Neural progenitor cell (in vitro differentiated cells): ENCODE measurements around the gene NUP85. TPM values are rescaled to one million over a fixed set of nuclear protein-coding genes. Genes with fewer than 3 reads are reported as not detected.

Experiments
- DNase-seq: peaks from one replicate; pipeline ENCODE4 v3.0.0-alpha.2; 2016; ENCODE audit warnings: low spot score
- H2AFZ ChIP-seq: fragments of 200-600 bp; sonication (generic); replicated peaks from 2 replicates; pipeline ENCODE4 v1.6.1; 2016; ENCODE audit warnings: antibody characterized with exemption
- H3F3A ChIP-seq: fragments of 200-600 bp; sonication (generic); 2 replicates; pipeline ENCODE4 v1.6.1; 2016; ENCODE audit warnings: antibody characterized with exemption, low read depth
- H3K27ac ChIP-seq: fragments of 200-600 bp; sonication (generic); 2 replicates; pipeline ENCODE4 v1.5.1; 2016; ENCODE audit warnings: mild to moderate bottlenecking
- H3K27me3 ChIP-seq: fragments of 200-600 bp; sonication (generic); 2 replicates; pipeline ENCODE4 v1.6.1; 2016; ENCODE audit warnings: mild to moderate bottlenecking, moderate library complexity
- H3K36me3 ChIP-seq: fragments of 200-600 bp; sonication (generic); 2 replicates; pipeline ENCODE4 v1.5.1; 2016
- H3K4me1 ChIP-seq: fragments of 200-600 bp; sonication (generic); 2 replicates; pipeline ENCODE4 v1.6.1; 2016; ENCODE audit warnings: mixed run types
- H3K4me2 ChIP-seq: fragments of 200-600 bp; sonication (generic); 2 replicates; pipeline ENCODE4 v1.6.1; 2016
- H3K4me3 ChIP-seq: fragments of 200-600 bp; sonication (generic); 2 replicates; pipeline ENCODE4 v1.5.1; 2016
- H3K79me2 ChIP-seq: fragments of 200-600 bp; sonication (generic); 2 replicates; pipeline ENCODE4 v1.6.1; 2016; ENCODE audit warnings: low read depth
- H3K9ac ChIP-seq: fragments of 200-600 bp; sonication (generic); 2 replicates; pipeline ENCODE4 v1.6.1; 2016
- H3K9me3 ChIP-seq: fragments of 200-600 bp; sonication (generic); 2 replicates; pipeline ENCODE4 v1.5.1; 2016; ENCODE audit warnings: low read depth
- H4K20me1 ChIP-seq: fragments of 200-600 bp; sonication (generic); 2 replicates; pipeline ENCODE4 v1.6.1; 2016; ENCODE audit warnings: low read depth
- H3K27ac Mint-ChIP-seq: 3 replicates; pipeline ENCODE4 v1.8.0; 2021; ENCODE audit warnings: mixed read lengths
- H3K27me3 Mint-ChIP-seq: 2 replicates; pipeline ENCODE4 v1.8.0; 2022; ENCODE audit warnings: low read depth, mild to moderate bottlenecking, inconsistent platforms, moderate library complexity, mixed read lengths; ENCODE audit not compliant: insufficient read depth
- H3K36me3 Mint-ChIP-seq: 3 replicates; pipeline ENCODE4 v1.8.0; 2021; ENCODE audit warnings: mixed read lengths
- H3K4me1 Mint-ChIP-seq: 3 replicates; pipeline ENCODE4 v1.8.0; 2021; ENCODE audit warnings: mixed read lengths
- H3K4me3 Mint-ChIP-seq: 3 replicates; pipeline ENCODE4 v1.8.0; 2021; ENCODE audit warnings: mild to moderate bottlenecking, moderate library complexity, mixed read lengths
- H3K9me3 Mint-ChIP-seq: 3 replicates; pipeline ENCODE4 v1.8.0; 2020; ENCODE audit warnings: mixed read lengths
- CTCF ChIP-seq: fragments of 200-600 bp; sonication (generic); IDR thresholded peaks from 2 replicates; pipeline ENCODE4 v1.5.1; 2017; ENCODE audit warnings: antibody characterized with exemption, mild to moderate bottlenecking
- EZH2 ChIP-seq: fragments of 200-600 bp; sonication (generic); IDR thresholded peaks from 2 replicates; pipeline ENCODE4 v1.6.1; 2017; ENCODE audit warnings: antibody characterized with exemption, mild to moderate bottlenecking, moderate library complexity
- EZH2phosphoT487 ChIP-seq: fragments of 200-600 bp; sonication (generic); IDR thresholded peaks from 2 replicates; pipeline ENCODE4 v1.6.1; 2017; ENCODE audit warnings: antibody characterized with exemption
- total RNA-seq: library from RNA; depleted of rRNA; stranded (reverse); fragments of >200 nt; gene quantifications from 2 replicates; pipeline ENCODE4 v1.2.3, GENCODE V29; 2015; ENCODE audit warnings: low replicate concordance

The NUP85 gene
- total RNA-seq, 1 donor from 2014 or later, result 88.6 TPM

GRCh38 chr17:75173526-75173925 is 32.0 kb upstream of the NUP85 start:
- TF ChIP-seq EZH2 (no peak), CTCF (no peak)
- Mint-ChIP-seq H3K4me3 (no peak overlapping the region), H3K27me3 (no peaks in the 10 kb centered on the region), H3K36me3 (peaks cover 21% of the 10 kb centered on the region), H3K9me3 (no peaks in the 10 kb centered on the region), H3K4me1 (no peaks in the 10 kb centered on the region), H3K27ac (no peak overlapping the region)
- H4K20me1 ChIP-seq, result peaks cover 99% of the 10 kb centered on the region
- H3K4me3 ChIP-seq, result no peak overlapping the region
- no peak for DNase-seq
- peaks cover 74% of the 10 kb centered on the region for H3F3A ChIP-seq
- no peaks in the 10 kb centered on the region for H3K27me3 ChIP-seq
- no peak overlapping the region for H2AFZ ChIP-seq
- H3K36me3 ChIP-seq, result peaks cover 15% of the 10 kb centered on the region
- no peak overlapping the region for H3K27ac ChIP-seq
- peaks cover 99% of the 10 kb centered on the region for H3K79me2 ChIP-seq
- H3K9ac ChIP-seq, result no peak overlapping the region
- H3K9me3 ChIP-seq, result no peaks in the 10 kb centered on the region
- no peaks in the 10 kb centered on the region for H3K4me1 ChIP-seq
- H3K4me2 ChIP-seq, result no peak overlapping the region

- no peak overlapping the region for H3K4me3 Mint-ChIP-seq
- Histone ChIP-seq H3K9me3 (no peaks in the 10 kb centered on the region), H3K4me3 (no peak overlapping the region), H3K4me1 (no peaks in the 10 kb centered on the region), H3K9ac (no peak overlapping the region), H3K27ac (peak overlapping the region; percentile 58), H3K4me2 (no peak overlapping the region), H3F3A (peaks cover 69% of the 10 kb centered on the region), H3K36me3 (peaks cover 24% of the 10 kb centered on the region), H3K79me2 (peaks cover 100% of the 10 kb centered on the region), H2AFZ (no peak overlapping the region), H3K27me3 (no peaks in the 10 kb centered on the region), H4K20me1 (peaks cover 99% of the 10 kb centered on the region)
- TF ChIP-seq EZH2phosphoT487 (no peak), CTCF (no peak), EZH2 (no peak)
- H3K36me3 Mint-ChIP-seq, result peaks cover 25% of the 10 kb centered on the region
- no peak for DNase-seq
- H3K27ac Mint-ChIP-seq, result no peak overlapping the region
- H3K9me3 Mint-ChIP-seq, result no peaks in the 10 kb centered on the region
- H3K27me3 Mint-ChIP-seq, result no peaks in the 10 kb centered on the region
- peaks cover 3% of the 10 kb centered on the region for H3K4me1 Mint-ChIP-seq
These were observed 30.5 kb upstream of the NUP85 start for GRCh38 chr17:75174996-75175395.

DNA sequence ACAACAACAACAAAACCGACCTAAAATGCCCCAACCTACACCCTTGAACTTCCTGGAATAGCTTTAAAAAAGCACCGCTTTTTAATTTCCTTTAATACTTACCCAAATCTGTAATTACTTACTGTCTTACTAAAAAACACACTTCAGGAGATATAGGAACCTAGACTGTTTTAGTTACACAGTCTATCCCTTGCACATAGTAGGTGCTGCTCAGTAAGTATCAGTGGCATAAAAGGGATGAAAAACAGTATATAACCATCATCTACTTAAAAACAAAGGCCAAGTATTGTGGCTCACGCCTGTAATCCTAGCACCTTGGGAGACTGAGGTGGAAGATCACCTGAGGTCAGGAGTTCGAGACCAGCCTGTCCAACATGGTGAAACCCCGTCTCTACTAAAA is 28.9 kb upstream of the NUP85 start:
- no peaks in the 10 kb centered on the region for H3K27me3 ChIP-seq
- peaks cover 26% of the 10 kb centered on the region for H3K36me3 ChIP-seq
- H3K27me3 Mint-ChIP-seq, result no peaks in the 10 kb centered on the region
- H3K4me1 ChIP-seq, result peaks cover 10% of the 10 kb centered on the region
- no peak overlapping the region for H2AFZ ChIP-seq
- no peak overlapping the region for H3K4me3 Mint-ChIP-seq
- H3K36me3 Mint-ChIP-seq, result peaks cover 25% of the 10 kb centered on the region
- H4K20me1 ChIP-seq, result peaks cover 99% of the 10 kb centered on the region
- peaks cover 100% of the 10 kb centered on the region for H3K79me2 ChIP-seq
- no peaks in the 10 kb centered on the region for H3K9me3 ChIP-seq
- peaks cover 12% of the 10 kb centered on the region for H3K4me1 Mint-ChIP-seq
- peaks cover 67% of the 10 kb centered on the region for H3F3A ChIP-seq
- H3K9ac ChIP-seq, result no peak overlapping the region
- no peak overlapping the region for H3K4me3 ChIP-seq
- no peak overlapping the region for H3K4me2 ChIP-seq
- no peaks in the 10 kb centered on the region for H3K9me3 Mint-ChIP-seq
- no peak for DNase-seq
- TF ChIP-seq CTCF, result no peak
- TF ChIP-seq EZH2, result no peak
- TF ChIP-seq EZH2phosphoT487, result no peak
- no peak overlapping the region for H3K27ac Mint-ChIP-seq
- H3K27ac ChIP-seq, result peak overlapping the region; percentile 54

GRCh38 chr17:75178453-75178852 is 27.0 kb upstream of the NUP85 start:
- H3K9me3 Mint-ChIP-seq, result no peaks in the 10 kb centered on the region
- Histone ChIP-seq H3F3A (peaks cover 67% of the 10 kb centered on the region), H3K27me3 (no peaks in the 10 kb centered on the region), H3K79me2 (peaks cover 94% of the 10 kb centered on the region), H3K4me3 (no peak overlapping the region), H3K36me3 (peaks cover 26% of the 10 kb centered on the region), H3K9me3 (no peaks in the 10 kb centered on the region), H4K20me1 (peaks cover 88% of the 10 kb centered on the region), H3K27ac (no peak overlapping the region), H2AFZ (no peak overlapping the region), H3K4me1 (peaks cover 10% of the 10 kb centered on the region), H3K4me2 (no peak overlapping the region), H3K9ac (no peak overlapping the region)
- H3K4me1 Mint-ChIP-seq, result peaks cover 13% of the 10 kb centered on the region
- no peak overlapping the region for H3K4me3 Mint-ChIP-seq
- no peak overlapping the region for H3K27ac Mint-ChIP-seq
- H3K36me3 Mint-ChIP-seq, result peaks cover 17% of the 10 kb centered on the region
- TF ChIP-seq CTCF (no peak), EZH2phosphoT487 (no peak), EZH2 (no peak)
- no peaks in the 10 kb centered on the region for H3K27me3 Mint-ChIP-seq
- no peak for DNase-seq
